Skin of body (tissue), 2 donors: ENCODE data around the gene RUNX3. TPM values are rescaled to one million over a fixed set of nuclear protein-coding genes. Genes with fewer than 3 reads are reported as not detected.
A peak's percentile ranks its signal among the peaks of the same experiment; 100 is the strongest.
"Not testable (repeated sequence)": the region's sequence is repeated elsewhere in the genome, so short reads cannot be mapped to it uniquely, and the experiment has no call there.

ENCODE experiments used
- DNase-seq: peaks from one replicate; lab custom pipeline; 2025; lab: John Stamatoyannopoulos, UW
- total RNA-seq: library from RNA; depleted of rRNA; stranded (reverse); fragments of >200 nt; gene quantifications from one replicate; pipeline ENCODE4 v1.2.3, GENCODE V29; 2014

RUNX3 gene
- total RNA-seq = 1.9 TPM

DNA sequence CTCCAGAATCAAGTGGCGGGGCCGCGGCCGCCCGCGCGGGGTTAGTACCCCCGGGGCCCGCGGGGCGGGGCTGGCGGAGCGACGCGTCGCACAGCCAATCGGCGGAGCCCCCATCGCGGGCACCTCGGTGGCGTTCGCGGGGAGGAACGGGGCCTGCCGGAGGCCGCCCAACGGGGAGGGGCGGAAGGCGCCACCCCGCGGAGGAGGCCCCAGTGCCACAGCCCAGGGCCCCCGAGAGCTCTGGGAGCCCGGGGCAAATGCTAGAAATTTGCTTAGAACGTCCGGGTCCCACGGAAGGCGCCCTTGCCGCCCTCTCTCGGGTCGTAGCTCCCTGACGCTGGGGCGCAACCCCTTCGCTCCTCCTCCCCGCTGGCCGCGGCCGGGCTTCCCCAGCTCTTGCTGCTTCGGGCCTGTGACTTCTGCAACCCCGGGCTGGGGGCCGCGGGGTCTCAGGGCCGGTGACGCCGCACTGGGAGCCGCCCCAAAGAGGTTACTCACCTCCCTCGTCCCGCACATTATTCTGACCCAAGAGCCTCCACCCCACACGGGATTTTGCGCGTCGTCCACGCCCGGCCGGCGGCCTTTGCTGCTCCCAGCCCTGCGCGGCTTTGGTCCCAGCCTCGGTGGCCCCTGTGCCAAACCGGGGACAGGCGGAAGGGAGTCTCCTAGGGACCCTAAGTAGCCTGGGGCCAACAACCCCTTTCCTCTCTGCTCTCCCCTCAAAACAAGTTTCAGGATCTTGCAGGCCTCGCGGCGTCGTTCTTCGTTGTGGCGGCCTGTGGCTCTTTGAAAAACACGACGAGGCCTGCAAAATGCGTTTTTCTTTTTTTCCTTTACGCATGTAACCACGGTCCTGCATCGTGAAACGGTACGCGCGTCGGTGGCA lies at the start of gene RUNX3:
Gene RUNX3, minus strand, starts transcription at position 17 of the 886 bp plus-strand sequence. CDS start 408 bp downstream, outside the sequence.
- peak; percentile 34 for DNase-seq

DNA sequence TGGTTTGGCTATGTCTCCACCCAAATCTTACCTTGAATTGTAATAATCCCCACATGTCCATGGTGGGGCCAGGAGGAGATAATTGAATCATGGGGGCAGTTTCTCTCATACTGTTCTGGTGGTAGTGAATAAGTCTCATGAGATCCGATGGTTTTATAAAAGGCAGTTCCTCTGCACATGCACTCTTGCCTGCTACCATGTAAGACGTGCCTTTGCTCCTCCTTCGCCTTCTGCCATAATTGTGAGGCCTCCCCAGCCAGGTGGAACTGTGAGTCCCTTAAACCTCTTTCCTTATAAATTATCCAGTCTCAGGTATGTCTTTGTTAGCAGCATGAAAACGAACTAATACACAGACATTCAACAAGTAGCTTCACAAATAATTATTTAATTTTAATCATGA lies 49.2 kb upstream of the RUNX3 start:
- not testable (repeated sequence) for DNase-seq

DNA sequence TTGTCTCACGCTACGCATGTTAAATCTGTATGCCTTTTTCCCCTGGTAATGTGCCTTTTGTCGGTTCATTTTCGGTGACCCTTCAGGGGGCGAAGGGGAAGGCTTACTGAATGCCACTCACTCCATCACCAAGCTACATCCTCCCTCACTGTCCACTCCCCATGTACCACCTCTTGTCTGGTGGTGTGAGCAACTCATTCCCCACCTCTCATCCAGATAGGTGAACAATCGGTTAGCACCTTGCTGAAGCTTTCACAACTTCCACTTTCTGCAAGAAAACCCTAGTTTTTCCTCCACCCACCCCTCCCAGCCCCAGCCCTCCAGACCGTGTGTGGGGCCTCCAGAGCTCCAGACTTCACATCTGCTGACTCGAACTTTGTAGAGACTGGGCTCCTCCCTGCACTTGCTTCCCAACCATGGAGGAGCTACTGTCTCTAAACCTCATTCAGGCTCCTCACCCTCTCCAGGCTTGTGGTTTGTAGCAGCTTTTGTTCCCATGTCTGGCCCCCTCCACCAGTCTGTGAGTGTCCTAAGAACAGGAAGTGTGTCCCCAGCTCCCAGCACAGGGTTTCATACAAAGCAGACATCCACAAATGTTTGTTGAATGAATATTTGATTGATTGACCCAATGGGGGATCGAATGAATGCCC lies 48.4 kb upstream of the RUNX3 start:
- DNase-seq = no peak

DNA sequence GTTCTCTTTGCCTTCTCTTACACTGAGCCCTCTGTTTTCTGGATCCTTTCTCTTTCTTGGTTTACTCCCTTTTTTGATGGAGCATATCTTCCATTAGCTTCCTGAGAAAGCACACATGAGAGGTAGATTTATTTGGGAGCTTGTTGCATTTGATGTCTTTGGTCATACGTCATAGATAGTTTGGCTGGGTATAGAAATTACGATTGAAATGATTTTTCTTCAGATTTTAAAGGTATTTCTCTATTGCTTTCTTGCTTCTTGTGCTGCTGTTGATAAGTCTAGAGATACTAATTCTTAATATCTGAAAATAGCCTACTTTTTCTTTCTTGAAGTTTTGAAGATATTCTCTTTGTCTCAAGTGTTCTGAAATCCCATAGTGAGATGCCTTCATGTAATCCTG lies 45.3 kb upstream of the RUNX3 start:
- no peak for DNase-seq

DNA sequence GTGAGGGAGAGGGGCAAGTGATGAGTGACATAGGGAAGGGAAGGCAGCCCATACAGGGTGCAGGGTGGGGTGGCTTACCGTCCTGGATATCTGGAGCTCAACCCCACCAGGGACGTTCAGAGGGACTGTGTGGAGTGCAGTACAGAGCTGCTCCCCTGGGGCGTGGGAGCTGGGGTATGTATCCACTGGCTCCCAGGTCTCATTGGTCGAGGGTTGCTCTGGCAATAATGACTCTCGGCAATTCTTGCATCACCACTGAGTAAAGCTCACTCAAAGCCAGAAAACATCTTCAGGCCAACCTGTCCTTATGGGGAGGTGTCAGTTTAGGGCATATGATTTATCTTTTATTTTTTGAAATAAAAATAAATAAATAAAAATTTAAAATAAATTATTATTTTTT lies 43.2 kb upstream of the RUNX3 start:
- no peak for DNase-seq

DNA sequence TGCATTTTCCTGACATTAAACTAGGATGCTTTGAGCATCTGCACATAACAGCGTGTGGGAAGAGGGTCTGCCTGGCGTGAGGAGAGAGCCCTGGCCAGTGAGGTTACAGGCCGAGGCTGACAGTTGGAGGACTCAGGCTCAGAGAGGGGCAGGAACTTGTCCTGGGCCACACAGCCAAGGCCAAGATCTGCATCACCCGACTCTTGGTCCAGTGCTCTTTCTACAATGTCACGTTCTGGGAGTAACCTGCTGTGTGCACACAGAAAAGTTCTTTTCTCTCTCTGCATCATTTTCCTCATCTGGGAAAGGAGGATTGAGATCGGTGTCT lies 42.8 kb upstream of the RUNX3 start:
- no peak for DNase-seq

DNA sequence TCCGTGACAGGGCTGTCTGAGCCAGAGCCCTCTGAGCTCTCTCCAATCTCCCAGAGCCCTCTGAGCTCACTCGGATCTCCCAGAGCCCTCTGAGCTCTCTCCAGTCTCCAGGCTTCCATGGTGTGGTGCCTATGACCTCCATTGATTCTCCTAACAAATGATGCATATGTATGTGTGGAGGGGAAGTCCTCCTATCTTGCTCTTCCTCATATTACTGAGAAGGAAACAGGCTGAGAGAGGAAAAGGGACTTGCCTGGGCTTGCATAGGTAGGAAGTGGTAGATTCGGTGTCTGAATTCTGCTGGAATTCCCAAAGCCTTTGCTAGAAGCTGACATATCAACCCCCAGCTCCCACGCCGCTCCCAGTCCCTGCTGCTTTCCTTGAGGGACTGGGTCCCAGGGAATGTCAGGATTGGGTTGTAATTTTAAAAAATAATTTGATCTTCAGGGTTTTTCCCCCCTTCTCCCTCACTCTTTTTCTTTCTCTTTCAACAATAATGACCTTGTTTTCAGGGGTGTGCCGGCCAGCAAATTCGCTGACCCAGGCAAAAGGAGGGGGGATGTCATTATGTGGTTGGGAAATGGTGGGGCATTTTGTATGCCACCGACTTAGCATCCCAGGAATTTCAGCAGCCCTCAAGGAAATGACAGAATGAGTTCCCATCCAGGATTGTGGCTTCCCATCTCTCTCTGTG lies 42.3 kb upstream of the RUNX3 start:
- DNase-seq = no peak

DNA sequence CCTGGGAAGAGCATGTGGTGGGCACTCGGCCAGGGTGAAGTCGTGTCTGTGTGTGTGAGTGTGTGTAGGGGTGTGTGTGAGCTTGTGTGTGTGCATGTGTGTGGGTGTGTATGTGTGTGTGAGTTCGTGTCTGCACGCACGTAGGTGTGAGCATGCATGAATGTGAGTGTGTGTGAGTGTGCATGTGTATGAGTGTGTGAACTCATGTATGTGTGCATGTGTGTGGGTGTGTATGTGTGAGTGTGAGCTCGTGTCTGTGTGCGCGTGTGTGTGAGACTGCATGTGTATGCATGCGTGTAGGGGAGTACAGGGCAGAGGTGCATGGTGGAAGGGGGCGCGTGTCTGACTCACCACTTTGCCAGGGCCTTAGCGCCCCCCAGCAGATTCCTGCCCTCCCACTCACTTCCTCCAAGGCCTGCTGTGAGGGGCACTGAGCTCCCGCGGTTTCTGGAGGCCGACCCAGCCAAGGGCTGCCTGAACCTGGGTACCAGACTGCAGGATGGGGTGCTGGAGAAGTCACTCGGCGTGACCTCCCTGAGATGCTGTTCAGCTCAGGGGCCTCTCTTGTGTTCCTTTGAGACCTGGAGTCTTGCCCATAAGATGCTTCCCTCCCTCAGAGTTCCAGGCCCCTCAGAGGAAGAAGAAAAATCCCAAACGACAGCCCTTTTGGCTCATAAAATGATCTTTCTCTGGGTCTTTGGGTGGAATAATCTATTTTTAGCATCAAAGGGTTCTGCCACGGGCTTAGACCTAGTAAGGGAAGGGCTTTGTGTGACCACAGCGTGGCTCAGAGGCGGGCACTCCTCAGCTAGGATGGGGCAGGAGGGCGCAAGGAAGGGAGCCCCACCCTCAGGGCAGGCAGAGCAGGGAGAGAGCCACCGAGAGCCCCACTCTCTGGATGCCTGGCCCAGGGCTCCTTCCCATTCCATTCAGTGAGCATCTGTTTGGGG lies 41.1 kb upstream of the RUNX3 start:
- no peak for DNase-seq

DNA sequence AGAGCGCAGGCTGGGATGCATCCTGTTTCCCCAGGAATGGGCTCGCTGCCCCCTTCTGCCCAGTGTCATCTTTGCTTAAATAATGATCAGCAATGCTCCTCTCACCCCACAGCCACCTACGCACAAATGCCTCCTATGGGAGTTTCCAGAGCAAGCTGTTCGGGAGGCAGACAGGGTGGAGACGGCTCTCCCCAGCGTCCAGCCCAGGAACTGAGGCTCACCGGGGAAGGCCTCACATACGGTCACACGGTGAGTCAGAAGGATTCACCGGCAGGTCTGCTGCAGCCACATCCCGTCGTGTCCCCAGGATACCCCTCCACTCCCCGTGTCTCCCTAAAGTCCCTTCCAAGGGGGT lies 40.3 kb upstream of the RUNX3 start:
- DNase-seq = no peak

DNA sequence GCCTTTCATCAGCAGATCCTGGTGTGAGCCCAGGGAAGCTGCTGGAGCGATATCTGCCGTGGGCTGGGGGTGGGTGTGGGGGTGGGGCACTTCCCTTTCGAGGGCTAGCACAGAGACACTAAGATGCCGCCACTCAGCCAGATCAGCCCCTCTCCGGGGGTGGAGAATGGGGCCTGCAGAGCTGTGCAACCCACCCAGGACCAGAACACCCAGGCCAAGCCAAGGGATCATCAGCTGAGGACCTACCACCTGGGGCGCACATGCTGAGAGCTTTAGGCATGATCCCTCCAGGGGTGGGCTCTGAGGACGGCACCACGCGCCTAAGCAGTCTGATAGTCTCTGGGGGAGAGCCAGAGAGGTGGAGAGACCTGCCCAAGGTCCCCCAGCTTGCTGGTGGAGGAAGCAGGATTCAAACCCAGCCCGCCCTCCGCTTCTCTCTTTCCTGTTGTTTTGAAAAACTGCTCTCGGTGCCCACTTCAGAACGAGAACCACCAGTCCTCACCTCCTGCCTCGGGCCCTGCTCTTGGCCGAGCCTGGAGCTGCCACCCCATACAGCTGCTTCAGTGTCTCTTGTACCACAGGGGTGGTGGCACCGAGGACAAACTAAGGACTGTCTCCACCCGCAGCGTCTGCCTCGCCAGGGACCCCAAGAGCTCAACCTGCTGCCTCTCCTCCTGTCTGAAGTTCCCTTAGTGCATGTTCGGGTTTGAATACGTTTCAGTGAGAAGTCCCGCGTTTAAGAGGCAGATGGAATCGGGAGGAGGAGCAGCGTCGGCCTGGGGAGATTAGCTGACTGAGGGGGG lies 39.7 kb upstream of the RUNX3 start:
- DNase-seq = no peak

DNA sequence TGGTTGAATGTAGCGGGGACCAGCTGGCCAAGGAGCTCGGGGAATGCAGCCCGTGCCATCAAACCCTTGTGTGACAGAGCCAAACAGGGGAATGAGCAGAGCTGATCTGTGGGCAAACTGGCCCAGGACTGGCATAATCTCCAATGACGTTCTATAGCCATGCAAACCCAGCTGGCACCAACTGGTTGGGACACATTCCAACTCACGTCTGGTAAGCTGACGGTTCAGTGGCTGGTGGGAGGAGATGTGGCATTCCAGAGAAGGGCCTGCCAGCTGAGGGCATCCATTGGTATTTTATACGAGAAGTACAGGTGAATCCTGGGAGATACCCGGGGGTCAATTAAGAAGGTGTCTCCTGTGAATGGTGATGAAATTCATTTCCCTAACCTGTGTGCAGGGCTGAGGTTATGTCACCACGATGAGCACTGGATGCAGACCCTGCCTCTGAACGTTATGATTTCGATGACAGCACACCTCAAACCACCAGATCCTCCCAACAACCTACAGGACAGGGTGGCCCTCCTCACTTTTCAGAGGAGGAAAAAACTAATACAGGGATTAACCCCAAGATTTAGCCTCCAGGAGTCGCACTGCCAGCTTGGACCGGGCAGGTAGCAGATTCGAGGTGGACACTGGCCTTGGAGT lies 39.0 kb upstream of the RUNX3 start:
- DNase-seq = no peak

DNA sequence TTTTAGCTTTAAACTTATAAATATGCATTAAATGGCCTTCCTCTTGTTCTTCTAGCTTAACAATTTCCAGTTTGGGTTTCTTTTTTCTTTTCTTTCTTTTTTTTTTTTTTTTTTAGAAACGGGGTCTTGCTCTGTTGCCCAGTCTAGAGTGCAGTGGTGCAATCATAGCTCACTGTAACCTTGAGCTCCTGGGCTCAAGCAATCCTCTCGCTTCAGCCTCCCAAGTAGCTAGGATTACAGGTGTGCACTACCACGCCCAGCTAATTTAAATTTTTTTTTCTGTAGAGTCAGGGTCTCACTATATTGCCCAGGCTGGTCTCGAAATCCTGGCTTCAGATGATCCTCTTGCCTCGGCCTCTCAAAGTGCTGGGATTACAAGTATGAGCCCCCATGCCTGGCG lies 37.9 kb upstream of the RUNX3 start:
- no peak for DNase-seq

DNA sequence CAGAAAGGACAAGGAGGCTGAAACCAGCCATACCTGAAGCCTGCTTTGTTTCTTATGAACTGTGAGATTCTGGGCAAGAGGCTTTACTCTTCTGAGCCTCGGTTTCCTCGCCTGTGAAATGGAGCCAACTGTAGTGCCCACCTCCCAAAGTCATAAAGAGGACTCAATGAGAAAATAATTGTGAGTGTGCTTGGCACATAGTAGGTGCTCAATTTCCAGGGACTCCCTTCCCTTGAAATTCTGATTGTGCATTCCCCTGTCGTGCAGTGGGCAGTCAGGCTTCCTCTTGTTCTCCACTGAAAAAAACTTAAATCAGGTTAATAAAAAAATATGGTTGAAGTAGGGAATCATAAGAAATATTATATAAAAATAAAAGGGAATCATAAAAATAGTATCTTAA lies 37.5 kb upstream of the RUNX3 start:
- no peak for DNase-seq

DNA sequence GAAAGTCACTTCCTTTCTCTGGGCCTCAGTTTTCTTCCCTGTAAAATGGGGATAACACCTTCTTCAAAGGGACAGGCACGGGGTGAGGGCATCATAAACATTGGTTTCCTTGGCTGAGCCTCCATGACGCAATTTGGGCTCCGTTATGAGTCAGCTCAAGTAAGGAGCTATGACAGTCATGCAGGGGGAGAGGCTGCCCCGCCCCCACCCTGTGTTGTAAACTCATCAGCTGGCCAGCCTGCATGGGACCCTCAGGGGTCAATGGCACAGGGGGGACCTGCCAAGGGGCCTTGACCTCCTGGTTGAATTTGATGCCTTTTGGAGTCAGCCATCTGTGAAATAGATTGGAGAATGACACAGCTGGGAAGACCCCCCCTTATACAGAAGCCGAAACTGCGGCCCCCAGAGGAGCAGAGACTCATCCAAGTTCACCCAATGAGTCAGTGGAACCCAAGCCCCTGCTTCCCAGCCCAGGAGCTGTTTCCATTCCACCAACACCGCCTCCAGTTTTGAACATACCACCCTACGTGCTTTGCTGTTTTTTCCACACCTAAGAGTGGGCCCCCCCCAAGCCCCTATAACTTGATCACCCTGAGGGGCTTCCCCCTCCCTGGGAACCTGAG lies 36.8 kb upstream of the RUNX3 start:
- no peak for DNase-seq

DNA sequence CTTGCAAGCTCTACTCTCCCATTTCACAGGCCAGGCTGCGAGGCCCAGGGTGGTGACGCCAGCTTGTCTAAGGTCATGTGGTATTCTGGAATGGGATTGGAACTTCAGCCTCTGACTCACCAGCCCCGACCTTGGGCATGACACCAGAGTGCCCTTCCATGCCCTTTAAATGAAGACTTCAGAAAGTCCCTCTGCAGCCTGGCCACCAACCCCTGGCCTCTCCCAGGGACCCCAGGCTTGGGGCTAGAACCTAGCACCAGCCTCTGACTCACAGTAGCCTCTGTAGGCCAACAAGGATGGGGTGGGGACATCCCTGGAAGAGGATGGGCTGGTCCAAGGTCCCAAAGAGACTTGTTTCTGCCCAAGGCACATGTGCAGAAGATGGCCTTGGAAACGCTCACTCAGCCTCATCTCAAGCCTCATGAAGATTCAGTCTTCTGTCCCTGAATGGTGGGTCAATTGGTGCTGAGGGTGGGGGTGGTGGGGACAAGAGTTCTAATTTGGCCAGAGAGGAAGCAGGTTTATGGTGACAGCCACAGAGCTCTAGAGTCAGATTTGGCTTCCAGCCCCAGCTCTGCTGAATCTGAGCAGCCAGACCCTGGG lies 36.1 kb upstream of the RUNX3 start:
- no peak for DNase-seq

DNA sequence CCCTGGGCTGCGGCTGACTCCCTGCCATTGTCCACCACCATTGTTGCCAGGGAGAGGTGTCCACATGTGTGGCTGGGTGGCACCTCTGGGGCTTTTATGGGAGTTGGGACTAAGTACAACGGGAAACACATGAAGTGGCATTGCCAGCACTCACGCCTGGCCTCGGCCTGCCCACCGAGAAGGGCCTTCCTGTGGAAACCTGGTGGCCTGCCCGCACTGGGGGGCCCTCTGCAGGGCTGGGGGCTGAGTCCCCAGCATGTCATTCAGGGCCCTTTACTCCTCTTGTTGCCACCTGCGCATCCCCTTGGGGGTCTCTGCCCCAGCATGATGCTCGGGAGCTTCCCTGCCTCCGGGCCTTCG lies 35.5 kb upstream of the RUNX3 start:
- no peak for DNase-seq

DNA sequence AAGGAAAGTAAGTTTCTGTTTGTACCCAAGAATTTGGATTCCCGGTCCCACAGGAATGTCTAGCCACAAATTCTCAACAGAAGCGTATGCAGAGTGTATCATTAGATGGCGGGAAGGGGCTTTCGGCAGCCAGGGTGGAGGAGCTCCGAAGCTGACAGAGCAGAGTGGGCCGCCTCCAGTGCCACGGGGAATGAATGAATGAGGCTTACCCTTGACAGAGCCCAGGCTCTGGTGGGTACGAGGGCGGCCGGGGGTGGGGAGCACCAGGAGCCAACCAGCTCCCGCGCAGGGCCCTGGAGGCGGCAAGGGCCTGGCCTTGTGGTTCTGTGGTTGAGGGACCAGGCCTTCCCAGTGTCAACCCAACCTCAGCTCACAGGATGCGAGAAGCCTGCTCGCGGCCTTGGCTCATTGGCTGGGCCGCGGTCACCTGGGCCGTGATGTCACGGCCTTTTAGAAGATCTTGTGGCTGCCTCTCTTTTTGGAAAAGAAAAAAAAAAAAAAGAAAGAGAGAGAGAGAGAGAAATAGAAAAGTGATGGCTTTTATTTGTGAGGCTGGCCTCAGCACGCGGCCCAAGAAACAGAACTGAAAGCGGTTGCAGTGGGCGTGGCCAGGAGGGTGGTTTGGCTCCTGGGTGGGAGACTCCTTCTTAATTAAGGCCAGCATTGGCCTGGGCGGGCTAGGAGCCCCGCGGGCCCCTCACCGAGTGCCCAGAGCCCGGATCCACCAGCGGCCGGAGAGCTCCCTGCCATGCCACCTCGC lies 34.9 kb upstream of the RUNX3 start:
- DNase-seq = peak; percentile 9

DNA sequence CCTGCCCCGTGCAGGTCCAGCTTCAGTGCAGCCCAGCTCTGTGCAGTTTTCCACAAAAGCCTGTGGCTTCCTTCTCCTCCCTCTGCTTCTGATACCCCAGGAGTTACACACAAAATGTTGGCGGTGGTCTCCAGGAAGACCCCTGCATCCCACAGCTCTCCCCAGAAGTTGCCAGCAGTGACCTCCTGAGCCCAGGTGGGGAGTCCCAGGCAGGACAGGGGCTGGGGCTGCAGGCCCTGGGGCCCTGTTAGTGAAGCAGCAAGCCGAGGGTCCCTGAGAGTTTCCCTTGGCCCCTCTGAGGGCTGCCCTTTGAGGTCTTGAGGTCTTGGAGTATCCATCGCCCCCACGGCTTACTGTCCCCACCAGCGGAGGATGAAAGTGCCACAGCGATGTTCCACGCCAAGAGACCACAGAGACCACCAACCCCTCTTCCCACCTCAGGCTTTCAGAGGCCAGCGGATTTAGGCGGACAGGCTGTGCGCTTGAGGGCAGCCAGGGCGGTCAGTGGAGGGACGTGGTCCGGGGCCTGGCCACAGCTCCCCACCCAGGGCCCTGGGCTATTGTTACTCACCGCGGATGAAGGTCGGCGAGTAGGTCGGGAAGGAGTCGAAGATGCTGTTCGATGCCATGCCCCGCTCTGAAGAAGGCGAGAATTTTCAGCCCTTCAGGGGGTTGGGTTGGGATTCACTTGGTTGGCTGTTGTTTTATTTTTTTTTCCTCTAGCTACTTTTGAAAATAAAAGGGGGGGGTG lies 34.0 kb upstream of the RUNX3 start:
- DNase-seq = no peak
